ENCODE measurements around the gene KIF18B. TPM values are rescaled to one million over a fixed set of nuclear protein-coding genes. Genes with fewer than 3 reads are reported as not detected.

Gene KIF18B
- total and polyA plus RNA-seq, 11 donors: 0.06 to 5.4 (median 0.30) TPM; not detected in 1

DNA sequence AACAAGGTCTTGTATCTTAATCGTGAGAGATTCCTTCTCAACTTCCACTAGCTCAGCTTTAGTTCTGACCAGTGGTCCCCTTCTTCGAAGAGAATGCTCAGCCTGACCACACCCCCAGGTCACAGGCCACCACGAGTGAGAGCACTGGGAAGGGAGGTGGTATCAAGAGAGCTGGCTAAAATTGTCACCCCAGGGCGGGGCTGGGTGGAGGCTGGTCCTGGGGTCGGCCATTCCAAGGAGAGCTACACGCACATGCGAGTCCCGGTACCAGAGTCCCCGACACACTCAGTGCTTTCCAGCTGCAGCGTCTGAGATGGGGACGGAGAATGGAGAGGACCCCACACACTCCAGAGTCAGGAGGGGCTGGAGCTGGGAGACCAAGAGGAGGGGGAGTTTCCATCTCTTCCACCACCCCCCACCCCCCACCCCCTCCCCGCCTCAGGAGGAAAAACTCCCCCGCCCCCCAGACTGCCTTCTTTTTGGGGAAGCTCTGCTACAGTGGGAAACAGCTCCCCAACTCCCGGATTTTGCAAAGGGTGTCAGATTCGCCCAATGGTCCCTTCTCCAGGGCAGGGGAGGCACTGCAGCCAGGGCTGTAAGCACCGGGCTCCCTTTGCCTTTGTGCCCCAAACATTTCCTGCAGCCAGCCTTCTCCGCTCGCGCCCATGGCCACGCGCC is 18.9 kb upstream of the KIF18B start:
- WGBS, 4 donors: 21 to 31% (median 23%) methylated on average over 19 to 21 of the region's 21 CpGs
- Histone ChIP-seq H3K27me3 (peaks cover 24 to 74% (median 39%) of the 10 kb centered on the region in 9 donors), H3K27ac (no peak overlapping the region), H3K9me3 (no peaks in the 10 kb centered on the region), H3K36me3 (no peaks in the 10 kb centered on the region), H3K4me1 (peaks cover 0 to 39% (median 15%) of the 10 kb centered on the region in 12 donors), H3K4me3 (peak overlapping the region in 1 of 12 donors; percentile 0)
- ATAC-seq (no peak), DNase-seq (peak in 1 of 5 donors; percentile 7)
- TF ChIP-seq, protein P1, sequence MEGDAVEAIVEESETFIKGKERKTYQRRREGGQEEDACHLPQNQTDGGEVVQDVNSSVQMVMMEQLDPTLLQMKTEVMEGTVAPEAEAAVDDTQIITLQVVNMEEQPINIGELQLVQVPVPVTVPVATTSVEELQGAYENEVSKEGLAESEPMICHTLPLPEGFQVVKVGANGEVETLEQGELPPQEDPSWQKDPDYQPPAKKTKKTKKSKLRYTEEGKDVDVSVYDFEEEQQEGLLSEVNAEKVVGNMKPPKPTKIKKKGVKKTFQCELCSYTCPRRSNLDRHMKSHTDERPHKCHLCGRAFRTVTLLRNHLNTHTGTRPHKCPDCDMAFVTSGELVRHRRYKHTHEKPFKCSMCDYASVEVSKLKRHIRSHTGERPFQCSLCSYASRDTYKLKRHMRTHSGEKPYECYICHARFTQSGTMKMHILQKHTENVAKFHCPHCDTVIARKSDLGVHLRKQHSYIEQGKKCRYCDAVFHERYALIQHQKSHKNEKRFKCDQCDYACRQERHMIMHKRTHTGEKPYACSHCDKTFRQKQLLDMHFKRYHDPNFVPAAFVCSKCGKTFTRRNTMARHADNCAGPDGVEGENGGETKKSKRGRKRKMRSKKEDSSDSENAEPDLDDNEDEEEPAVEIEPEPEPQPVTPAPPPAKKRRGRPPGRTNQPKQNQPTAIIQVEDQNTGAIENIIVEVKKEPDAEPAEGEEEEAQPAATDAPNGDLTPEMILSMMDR (IDR thresholded peaks at IDR 0.05): no peak
- no peak for TF ChIP-seq POLR2A (IDR thresholded peaks at IDR 0.05)
- intact Hi-C loops (cut with DNase I): loop anchor here in 1 of 10 donors (5.0 kb wide), 1 partner anchor 44 kb away; no protein-coding TSS in a partner anchor

DNA sequence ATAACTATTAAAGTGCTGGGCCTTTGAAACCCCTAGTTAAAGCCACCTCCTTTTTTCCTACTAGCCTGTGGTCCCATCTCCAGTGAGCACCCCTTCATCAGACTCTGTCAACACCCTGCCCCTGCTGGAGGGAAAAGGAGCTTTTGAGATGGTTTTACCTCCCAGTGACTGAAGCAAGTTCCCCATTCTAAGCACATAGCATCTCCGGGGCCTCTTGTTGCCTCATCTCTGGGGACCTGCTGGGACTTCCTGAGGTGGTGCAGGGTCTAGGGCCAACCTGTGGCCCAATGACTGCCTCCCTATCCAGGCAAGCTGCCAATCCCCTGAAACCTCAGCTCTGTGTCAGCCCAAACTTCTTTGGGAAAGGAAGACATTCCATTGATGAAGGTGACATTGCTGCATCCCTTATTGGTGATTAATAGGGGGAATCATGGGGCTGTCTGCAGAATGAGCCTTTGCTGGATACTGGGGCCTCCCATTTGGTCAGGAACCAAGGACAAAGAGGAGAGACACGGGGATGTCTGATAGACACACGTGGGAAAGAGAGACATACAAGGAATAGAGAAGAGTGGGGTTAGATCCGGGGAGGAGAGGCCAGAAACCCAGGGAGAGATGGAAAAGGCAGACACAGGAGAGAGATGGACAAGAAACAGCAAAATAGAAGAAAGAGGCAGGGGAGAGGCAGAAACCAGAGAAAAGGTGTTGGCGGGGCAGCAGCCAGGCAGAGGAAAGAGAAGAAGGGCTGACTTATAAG is 18.1 kb upstream of the KIF18B start:
- H3K27me3 ChIP-seq: peaks cover 24 to 81% (median 39%) of the 10 kb centered on the region in 9 donors
- H3K4me1 ChIP-seq: peaks cover 0 to 38% (median 15%) of the 10 kb centered on the region in 12 donors
- no peaks in the 10 kb centered on the region for H3K9me3 ChIP-seq
- no peak overlapping the region for H3K27ac ChIP-seq
- H3K36me3 ChIP-seq: no peaks in the 10 kb centered on the region
- 61 to 74% (median 67%) methylated on average over 5 of the region's 5 CpGs for WGBS, 4 donors
- intact Hi-C loops (cut with DNase I): loop anchor here in 1 of 10 donors (5.0 kb wide), 1 partner anchor 43 kb away; no protein-coding TSS in a partner anchor
- DNase-seq (no peak), ATAC-seq (no peak)
- TF ChIP-seq, protein P1 (IDR thresholded peaks at IDR 0.05): no peak
- no peak for TF ChIP-seq POLR2A (IDR thresholded peaks at IDR 0.05)
- no peak overlapping the region for H3K4me3 ChIP-seq

DNA sequence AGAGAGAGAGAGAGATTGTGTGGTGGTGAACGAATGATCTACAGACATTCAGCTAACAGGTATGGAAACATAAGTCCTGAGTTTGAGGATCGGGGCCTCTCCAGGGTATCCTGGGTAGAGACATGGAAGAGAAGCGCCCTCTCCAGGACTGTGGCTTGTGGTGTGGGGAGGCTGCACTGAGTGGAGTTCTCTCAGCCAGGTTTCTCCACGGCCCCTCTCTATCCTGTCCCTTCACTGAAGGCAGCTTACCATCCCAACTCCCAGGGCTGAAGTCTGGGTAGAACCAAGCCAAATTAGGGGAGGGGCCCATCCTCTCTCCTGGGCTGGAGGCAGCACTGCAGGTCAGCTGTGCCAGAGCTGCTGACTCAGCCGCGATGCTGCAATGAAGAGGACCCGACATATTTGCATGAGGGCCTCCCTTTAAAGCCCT is 14.4 kb upstream of the KIF18B start:
- ATAC-seq (peak in 1 of 4 donors; percentile 20), DNase-seq (no peak)
- H3K4me1 ChIP-seq: peaks cover 0 to 7% (median 1%) of the 10 kb centered on the region in 12 donors
- H3K36me3 ChIP-seq: no peaks in the 10 kb centered on the region
- H3K27me3 ChIP-seq: peaks cover 15 to 76% (median 38%) of the 10 kb centered on the region in 9 donors
- WGBS, 4 donors: 73 to 83% (median 81%) methylated on average over 7 of the region's 7 CpGs
- H3K27ac ChIP-seq: no peak overlapping the region
- TF ChIP-seq, protein P1 (IDR thresholded peaks at IDR 0.05): no peak
- TF ChIP-seq POLR2A (IDR thresholded peaks at IDR 0.05): no peak
- intact Hi-C loops (cut with DNase I): no loop called here
- no peaks in the 10 kb centered on the region for H3K9me3 ChIP-seq
- no peak overlapping the region for H3K4me3 ChIP-seq

DNA sequence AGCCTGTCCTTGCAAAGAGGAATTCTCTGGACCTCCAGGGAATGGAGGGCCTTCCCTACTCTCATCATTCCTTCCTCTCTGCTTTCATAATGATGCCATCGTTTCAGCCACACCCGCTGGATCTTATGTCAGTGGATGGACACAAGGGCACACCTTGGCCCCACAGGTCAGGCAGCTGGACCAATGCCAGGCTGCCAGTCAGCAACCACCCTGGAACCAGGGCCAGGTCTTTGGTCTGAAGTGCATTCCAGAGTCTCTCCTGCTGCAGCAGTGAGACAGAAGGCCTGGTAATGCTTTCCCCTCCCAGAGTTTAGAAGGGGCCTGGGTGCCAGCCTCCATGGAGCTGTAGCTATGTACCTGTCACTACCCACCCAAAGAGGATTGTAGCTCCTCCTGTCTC is 13.1 kb upstream of the KIF18B start:
- 51 to 73% (median 65%) methylated on average over 2 of the region's 2 CpGs for WGBS, 4 donors
- H3K4me3 ChIP-seq: no peak overlapping the region
- ATAC-seq: no peak
- peaks cover 5 to 70% (median 26%) of the 10 kb centered on the region in 9 donors for H3K27me3 ChIP-seq
- no peaks in the 10 kb centered on the region for H3K9me3 ChIP-seq
- no peaks in the 10 kb centered on the region for H3K36me3 ChIP-seq
- intact Hi-C loops (cut with DNase I): no loop called here
- DNase-seq: no peak
- peaks cover 0 to 5% (median 0%) of the 10 kb centered on the region in 12 donors for H3K4me1 ChIP-seq
- no peak overlapping the region for H3K27ac ChIP-seq
- no peak for TF ChIP-seq POLR2A (IDR thresholded peaks at IDR 0.05)
- TF ChIP-seq, protein P1 (IDR thresholded peaks at IDR 0.05): no peak

All from heart left ventricle (tissue), 16 donors.